ENCODE results near the gene RUNX2.

The RUNX2 gene

GRCh38 chr6:45538641-45539547 lies 210.8 kb downstream of the RUNX2 start:
- H3K4me1 ChIP-seq (ENCODE audit: control insufficient read depth, insufficient read depth, low read length) = peaks cover 1% of the 10 kb centered on the region; the same call in 1 of the 2 replicates
- H3K4me3 ChIP-seq (ENCODE audit: low read length) = no peak overlapping the region
- no peak overlapping the region for H3K27ac ChIP-seq (ENCODE audit: low read length)
- H3K27me3 ChIP-seq (ENCODE audit: control insufficient read depth, insufficient read depth, low read length) = no peaks in the 10 kb centered on the region; the same call in 1 of the 2 replicates
- WGBS (ENCODE audit: insufficient coverage, insufficient read length) = no CpG with 5 or more reads among the region's 8 CpGs
- H3K36me3 ChIP-seq (ENCODE audit: control insufficient read depth, insufficient read depth, low read length) = no peaks in the 10 kb centered on the region
- H3K9me3 ChIP-seq (ENCODE audit: control insufficient read depth, insufficient read depth, low read length) = no peaks in the 10 kb centered on the region
- no peak for DNase-seq (ENCODE audit: low read depth, low spot score)

GRCh38 chr6:45540375-45540920 lies 212.3 kb downstream of the RUNX2 start:
- no peaks in the 10 kb centered on the region for H3K9me3 ChIP-seq (ENCODE audit: control insufficient read depth, insufficient read depth, low read length)
- no CpG with 5 or more reads among the region's 6 CpGs for WGBS (ENCODE audit: insufficient coverage, insufficient read length)

GRCh38 chr6:45541934-45542333 lies 213.8 kb downstream of the RUNX2 start:
- H3K4me3 ChIP-seq (ENCODE audit: low read length) = no peak overlapping the region
- peaks cover 1% of the 10 kb centered on the region; the same call in 1 of the 2 replicates for H3K4me1 ChIP-seq (ENCODE audit: control insufficient read depth, insufficient read depth, low read length)
- no peaks in the 10 kb centered on the region; the same call in 1 of the 2 replicates for H3K27me3 ChIP-seq (ENCODE audit: control insufficient read depth, insufficient read depth, low read length)
- H3K9me3 ChIP-seq (ENCODE audit: control insufficient read depth, insufficient read depth, low read length) = no peaks in the 10 kb centered on the region
- no CpG with 5 or more reads among the region's 3 CpGs for WGBS (ENCODE audit: insufficient coverage, insufficient read length)
- DNase-seq (ENCODE audit: low read depth, low spot score) = no peak
- H3K36me3 ChIP-seq (ENCODE audit: control insufficient read depth, insufficient read depth, low read length) = no peaks in the 10 kb centered on the region
- no peak overlapping the region for H3K27ac ChIP-seq (ENCODE audit: low read length)

More at GRCh38 chr6:45540375-45540920, 212.3 kb downstream of the RUNX2 start:
- peaks cover 1% of the 10 kb centered on the region; the same call in 1 of the 2 replicates for H3K4me1 ChIP-seq (ENCODE audit: control insufficient read depth, insufficient read depth, low read length)
- no peak overlapping the region for H3K27ac ChIP-seq (ENCODE audit: low read length)
- DNase-seq (ENCODE audit: low read depth, low spot score) = no peak
- no peak overlapping the region for H3K4me3 ChIP-seq (ENCODE audit: low read length)
- no peaks in the 10 kb centered on the region; the same call in 1 of the 2 replicates for H3K27me3 ChIP-seq (ENCODE audit: control insufficient read depth, insufficient read depth, low read length)
- no peaks in the 10 kb centered on the region for H3K36me3 ChIP-seq (ENCODE audit: control insufficient read depth, insufficient read depth, low read length)

GRCh38 chr6:45543298-45544235 lies 215.4 kb downstream of the RUNX2 start:
- no peak for DNase-seq (ENCODE audit: low read depth, low spot score)
- no peaks in the 10 kb centered on the region for H3K27me3 ChIP-seq (ENCODE audit: control insufficient read depth, insufficient read depth, low read length)
- H3K4me1 ChIP-seq (ENCODE audit: control insufficient read depth, insufficient read depth, low read length) = peaks cover 1% of the 10 kb centered on the region; the same call in 1 of the 2 replicates
- no peak overlapping the region for H3K27ac ChIP-seq (ENCODE audit: low read length)
- WGBS (ENCODE audit: insufficient coverage, insufficient read length) = no CpG with 5 or more reads among the region's 5 CpGs
- no peaks in the 10 kb centered on the region for H3K9me3 ChIP-seq (ENCODE audit: control insufficient read depth, insufficient read depth, low read length)
- H3K4me3 ChIP-seq (ENCODE audit: low read length) = no peak overlapping the region
- no peaks in the 10 kb centered on the region for H3K36me3 ChIP-seq (ENCODE audit: control insufficient read depth, insufficient read depth, low read length)

- DNase-seq (ENCODE audit: low read depth, low spot score) = no peak
- H3K4me1 ChIP-seq (ENCODE audit: control insufficient read depth, insufficient read depth, low read length) = no peaks in the 10 kb centered on the region
- H3K4me3 ChIP-seq (ENCODE audit: low read length) = no peak overlapping the region
- H3K27me3 ChIP-seq (ENCODE audit: control insufficient read depth, insufficient read depth, low read length) = no peaks in the 10 kb centered on the region
- no CpG with 5 or more reads among the region's 2 CpGs for WGBS (ENCODE audit: insufficient coverage, insufficient read length)
- no peaks in the 10 kb centered on the region for H3K36me3 ChIP-seq (ENCODE audit: control insufficient read depth, insufficient read depth, low read length)
- H3K27ac ChIP-seq (ENCODE audit: low read length) = no peak overlapping the region
- no peaks in the 10 kb centered on the region for H3K9me3 ChIP-seq (ENCODE audit: control insufficient read depth, insufficient read depth, low read length)
These were observed 217.3 kb downstream of the RUNX2 start for GRCh38 chr6:45545416-45545815.

- no peak overlapping the region for H3K27ac ChIP-seq (ENCODE audit: low read length)
- no peak for DNase-seq (ENCODE audit: low read depth, low spot score)
- no peaks in the 10 kb centered on the region for H3K4me1 ChIP-seq (ENCODE audit: control insufficient read depth, insufficient read depth, low read length)
These were observed 220.8 kb downstream of the RUNX2 start for GRCh38 chr6:45548657-45549515.

GRCh38 chr6:45552536-45552935 lies 224.4 kb downstream of the RUNX2 start:
- Histone ChIP-seq H3K9me3 (ENCODE audit: control insufficient read depth, insufficient read depth, low read length) (no peaks in the 10 kb centered on the region), H3K36me3 (ENCODE audit: control insufficient read depth, insufficient read depth, low read length) (no peaks in the 10 kb centered on the region), H3K27me3 (ENCODE audit: control insufficient read depth, insufficient read depth, low read length) (no peaks in the 10 kb centered on the region), H3K4me1 (ENCODE audit: control insufficient read depth, insufficient read depth, low read length) (no peaks in the 10 kb centered on the region), H3K4me3 (ENCODE audit: low read length) (no peak overlapping the region), H3K27ac (ENCODE audit: low read length) (no peak overlapping the region)
- DNase-seq (ENCODE audit: low read depth, low spot score) = no peak
- no CpG with 5 or more reads among the region's 6 CpGs for WGBS (ENCODE audit: insufficient coverage, insufficient read length)

More at GRCh38 chr6:45548657-45549515, 220.8 kb downstream of the RUNX2 start:
- Histone ChIP-seq H3K4me3 (ENCODE audit: low read length) (no peak overlapping the region), H3K36me3 (ENCODE audit: control insufficient read depth, insufficient read depth, low read length) (no peaks in the 10 kb centered on the region), H3K9me3 (ENCODE audit: control insufficient read depth, insufficient read depth, low read length) (no peaks in the 10 kb centered on the region), H3K27me3 (ENCODE audit: control insufficient read depth, insufficient read depth, low read length) (no peaks in the 10 kb centered on the region)
- WGBS (ENCODE audit: insufficient coverage, insufficient read length) = no CpG with 5 or more reads among the region's 7 CpGs

- DNase-seq (ENCODE audit: low read depth, low spot score) = no peak
- Histone ChIP-seq H3K9me3 (ENCODE audit: control insufficient read depth, insufficient read depth, low read length) (no peaks in the 10 kb centered on the region), H3K36me3 (ENCODE audit: control insufficient read depth, insufficient read depth, low read length) (no peaks in the 10 kb centered on the region), H3K4me3 (ENCODE audit: low read length) (no peak overlapping the region), H3K27ac (ENCODE audit: low read length) (no peak overlapping the region), H3K27me3 (ENCODE audit: control insufficient read depth, insufficient read depth, low read length) (no peaks in the 10 kb centered on the region), H3K4me1 (ENCODE audit: control insufficient read depth, insufficient read depth, low read length) (no peaks in the 10 kb centered on the region)
- WGBS (ENCODE audit: insufficient coverage, insufficient read length) = 100% methylated on average over 4 of the region's 4 CpGs
These were observed 225.7 kb downstream of the RUNX2 start for GRCh38 chr6:45553730-45554344.

- H3K4me3 ChIP-seq (ENCODE audit: low read length) = no peak overlapping the region
- no peaks in the 10 kb centered on the region for H3K4me1 ChIP-seq (ENCODE audit: control insufficient read depth, insufficient read depth, low read length)
- no peak overlapping the region for H3K27ac ChIP-seq (ENCODE audit: low read length)
- no peak for DNase-seq (ENCODE audit: low read depth, low spot score)
- H3K27me3 ChIP-seq (ENCODE audit: control insufficient read depth, insufficient read depth, low read length) = no peaks in the 10 kb centered on the region
- no CpG with 5 or more reads among the region's 1 CpG for WGBS (ENCODE audit: insufficient coverage, insufficient read length)
- H3K36me3 ChIP-seq (ENCODE audit: control insufficient read depth, insufficient read depth, low read length) = no peaks in the 10 kb centered on the region
- H3K9me3 ChIP-seq (ENCODE audit: control insufficient read depth, insufficient read depth, low read length) = no peaks in the 10 kb centered on the region
These were observed 226.5 kb downstream of the RUNX2 start for GRCh38 chr6:45554591-45554990.

Data from iPS DF 6.9 (cell line).